IPS-15b (cell line): ENCODE measurements around the gene SIX2.

Experiments
- H3K27me3 ChIP-seq: one replicate; pipeline ENCODE4 v1.6.1; 2013; ENCODE audit warnings: low read length; ENCODE audit not compliant: control insufficient read depth, insufficient read depth
- H3K36me3 ChIP-seq: one replicate; pipeline ENCODE4 v1.6.1; 2013; ENCODE audit warnings: low read length; ENCODE audit not compliant: control insufficient read depth, insufficient read depth
- H3K4me1 ChIP-seq: one replicate; pipeline ENCODE4 v1.6.1; 2013; ENCODE audit warnings: mild to moderate bottlenecking, low read length; ENCODE audit not compliant: control insufficient read depth, insufficient read depth
- H3K4me3 ChIP-seq: one replicate; pipeline ENCODE4 v1.5.1; 2013; ENCODE audit warnings: low read depth, low read length
- H3K9ac ChIP-seq: one replicate; pipeline ENCODE4 v1.6.1; 2013; ENCODE audit warnings: low read depth, mild to moderate bottlenecking, low read length
- H3K9me3 ChIP-seq: one replicate; pipeline ENCODE4 v1.6.1; 2013; ENCODE audit warnings: mild to moderate bottlenecking, low read length; ENCODE audit not compliant: control insufficient read depth, insufficient read depth

The SIX2 gene

DNA sequence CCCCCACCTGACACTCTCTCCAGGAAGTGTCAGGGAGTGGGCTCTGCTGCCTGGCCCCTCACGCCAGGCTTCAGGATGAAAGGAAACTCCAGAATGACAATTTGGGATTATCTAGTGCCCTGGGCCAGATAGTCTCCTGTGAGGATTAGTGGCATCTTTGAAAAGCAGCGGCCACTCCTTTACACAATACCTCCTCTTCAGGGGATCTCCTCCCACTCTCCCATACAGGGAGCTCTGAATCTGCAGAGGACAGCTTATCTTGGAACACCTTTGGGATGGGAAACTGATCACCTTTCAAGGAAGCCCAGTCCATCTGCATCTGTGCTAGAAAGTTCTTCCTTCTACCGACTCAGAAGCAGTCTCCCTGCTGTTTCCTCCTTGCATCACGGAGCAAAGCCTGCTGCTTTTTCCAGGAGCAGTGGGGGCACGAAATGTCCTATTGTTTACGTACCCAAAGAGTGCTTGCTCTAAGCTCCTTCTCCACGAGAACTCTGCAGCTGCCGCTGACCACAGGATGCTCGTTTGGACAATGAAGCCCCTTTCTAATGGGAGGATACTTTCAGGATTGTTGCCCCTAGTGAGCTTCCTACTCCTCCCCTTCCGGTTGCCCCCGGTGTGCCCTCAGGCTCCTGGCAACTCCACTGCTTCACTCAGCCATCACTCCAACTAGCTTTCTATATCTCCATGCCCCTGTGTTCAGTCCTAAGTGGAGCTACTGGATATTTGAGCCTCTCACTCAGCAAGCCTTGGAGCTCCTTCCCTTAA is 36.3 kb downstream of the SIX2 start:
- Histone ChIP-seq H3K9me3 (no peaks in the 10 kb centered on the region), H3K27me3 (peaks cover 32% of the 10 kb centered on the region), H3K4me3 (no peak overlapping the region), H3K36me3 (no peaks in the 10 kb centered on the region), H3K9ac (no peak overlapping the region), H3K4me1 (peaks cover 7% of the 10 kb centered on the region)

DNA sequence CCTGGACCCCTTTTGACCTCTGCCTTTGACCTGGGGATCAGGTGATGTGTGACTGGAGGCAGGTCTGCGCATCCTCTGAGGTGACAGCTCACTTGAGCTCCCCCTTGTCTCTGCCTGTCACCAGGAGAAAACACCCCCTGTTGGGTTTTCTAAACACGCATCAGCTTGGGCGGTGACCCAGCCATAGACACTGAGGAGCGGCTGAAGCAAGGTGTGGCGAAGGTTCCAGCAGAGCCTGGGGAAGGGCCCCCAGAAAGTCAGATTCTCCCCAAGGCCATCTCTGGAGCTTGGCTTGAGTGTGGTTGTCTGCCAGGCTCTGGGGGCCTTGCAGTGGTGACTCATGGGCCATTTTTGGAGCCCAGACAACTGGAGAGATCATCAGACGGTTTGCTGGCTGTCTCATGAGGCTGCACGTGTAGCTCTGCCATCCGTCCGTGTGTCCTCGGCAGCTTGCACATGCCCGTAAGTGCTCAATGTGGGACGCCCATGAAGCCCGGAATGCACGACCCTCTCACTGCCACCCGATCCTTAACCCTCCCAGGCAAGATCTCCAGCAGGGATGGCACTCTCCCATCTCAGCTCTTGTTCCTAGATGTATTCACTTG is 38.3 kb downstream of the SIX2 start:
- no peak overlapping the region for H3K9ac ChIP-seq
- peaks cover 18% of the 10 kb centered on the region for H3K27me3 ChIP-seq
- no peaks in the 10 kb centered on the region for H3K9me3 ChIP-seq
- peaks cover 7% of the 10 kb centered on the region for H3K4me1 ChIP-seq
- H3K4me3 ChIP-seq, result no peak overlapping the region
- H3K36me3 ChIP-seq, result no peaks in the 10 kb centered on the region

DNA sequence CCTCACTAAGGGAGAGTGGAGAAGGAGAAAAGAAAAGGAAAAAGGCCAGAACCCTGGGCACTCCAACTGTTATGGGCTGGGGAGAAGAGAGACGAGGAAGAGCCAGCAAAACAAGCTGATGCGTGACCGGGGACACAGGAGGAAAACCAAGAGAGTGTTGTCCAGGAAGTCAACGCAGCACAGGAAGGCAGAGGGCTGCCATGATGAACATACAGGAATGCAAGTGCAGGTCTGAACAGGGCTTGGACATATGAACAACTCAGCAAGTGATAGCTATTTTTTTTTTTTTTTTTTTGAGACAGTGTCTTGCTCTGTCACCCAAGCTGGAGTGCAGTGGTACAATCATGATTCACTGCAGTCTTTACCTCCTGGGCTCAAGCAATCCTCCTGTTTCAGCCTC is 39.3 kb downstream of the SIX2 start:
- no peak overlapping the region for H3K9ac ChIP-seq
- H3K9me3 ChIP-seq, result no peaks in the 10 kb centered on the region
- H3K4me1 ChIP-seq, result peaks cover 7% of the 10 kb centered on the region
- peaks cover 16% of the 10 kb centered on the region for H3K27me3 ChIP-seq
- H3K36me3 ChIP-seq, result no peaks in the 10 kb centered on the region
- H3K4me3 ChIP-seq, result no peak overlapping the region

DNA sequence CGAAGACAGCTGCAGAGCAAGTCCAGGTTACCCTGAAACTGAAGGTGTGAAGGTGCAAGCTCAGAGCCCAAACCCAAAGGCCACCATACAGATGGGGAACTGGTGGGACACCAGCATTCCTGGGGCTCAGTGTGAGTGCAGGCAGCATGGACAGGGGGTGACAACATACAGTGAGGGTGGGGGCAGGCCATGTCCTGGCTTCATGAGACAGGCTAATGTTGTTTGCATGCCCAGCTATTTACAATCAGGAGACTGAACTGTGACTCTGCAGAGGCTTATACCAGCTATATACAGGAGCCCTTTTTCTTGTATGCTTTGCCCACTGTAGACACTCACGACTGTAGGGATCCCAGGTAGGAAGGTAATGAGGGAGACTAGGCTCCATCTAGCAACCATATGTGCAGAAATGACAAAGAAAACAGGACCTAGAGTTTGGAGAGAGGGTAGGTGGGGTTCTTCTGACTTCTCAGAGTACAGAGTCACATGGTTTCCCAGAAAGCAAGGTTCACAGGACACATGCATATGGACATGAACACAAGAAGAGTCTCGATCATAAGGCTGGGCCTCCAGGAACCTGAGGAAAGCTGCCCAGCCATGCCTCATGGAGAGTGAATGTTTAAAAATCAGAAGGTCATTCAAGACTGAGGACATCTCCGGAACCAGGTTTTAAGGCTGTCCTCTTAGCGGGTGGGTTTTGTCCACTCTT is 41.4 kb downstream of the SIX2 start:
- Histone ChIP-seq H3K9me3 (no peaks in the 10 kb centered on the region), H3K9ac (no peak overlapping the region), H3K36me3 (no peaks in the 10 kb centered on the region), H3K27me3 (peaks cover 13% of the 10 kb centered on the region), H3K4me1 (peaks cover 4% of the 10 kb centered on the region), H3K4me3 (no peak overlapping the region)

DNA sequence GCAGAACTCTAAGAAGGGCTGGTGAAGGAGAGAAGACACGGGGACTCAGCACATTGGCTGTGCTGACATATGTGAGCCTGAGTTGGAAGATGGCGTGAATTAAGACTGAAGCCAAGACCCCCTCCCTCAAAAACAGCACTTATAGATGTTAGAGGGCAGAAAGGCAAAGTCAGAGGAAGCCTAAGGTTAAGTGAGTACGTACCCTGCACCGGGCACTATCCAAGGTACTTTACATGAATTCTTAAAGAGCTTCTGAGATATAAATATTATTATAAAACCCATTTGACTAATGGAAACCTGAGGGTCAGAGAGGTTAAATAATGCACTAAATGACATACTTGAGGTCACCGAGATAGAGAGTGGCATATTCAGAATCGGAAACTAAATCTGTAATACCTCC is 42.2 kb downstream of the SIX2 start:
- H3K36me3 ChIP-seq, result no peaks in the 10 kb centered on the region
- H3K4me1 ChIP-seq, result no peaks in the 10 kb centered on the region
- H3K27me3 ChIP-seq, result peaks cover 11% of the 10 kb centered on the region

DNA sequence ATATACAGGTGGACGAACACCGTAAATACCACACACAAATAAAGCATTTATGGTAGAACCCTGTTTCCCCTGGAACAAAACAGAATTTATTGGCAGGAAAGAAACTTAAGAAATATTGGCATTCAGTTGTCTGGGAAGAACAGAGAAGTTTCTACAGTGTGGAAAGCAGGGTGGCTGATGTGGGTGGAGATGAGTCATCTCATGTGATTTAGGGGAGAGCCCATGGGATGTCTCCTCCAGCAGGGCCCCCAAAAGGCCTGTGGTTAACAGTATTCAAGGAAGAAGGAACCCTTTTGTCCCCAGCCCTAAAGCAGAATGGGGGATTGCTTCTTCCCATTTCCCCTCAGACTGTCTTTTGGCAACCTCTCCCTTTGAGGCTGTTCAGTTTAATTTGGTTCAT is 43.6 kb downstream of the SIX2 start:
- peaks cover 12% of the 10 kb centered on the region for H3K27me3 ChIP-seq
- no peak overlapping the region for H3K4me3 ChIP-seq
- H3K4me1 ChIP-seq, result no peaks in the 10 kb centered on the region
- no peaks in the 10 kb centered on the region for H3K9me3 ChIP-seq
- H3K9ac ChIP-seq, result no peak overlapping the region
- no peaks in the 10 kb centered on the region for H3K36me3 ChIP-seq

More for the DNA sequence above, 42.2 kb downstream of the SIX2 start:
- no peak overlapping the region for H3K9ac ChIP-seq
- H3K4me3 ChIP-seq, result no peak overlapping the region
- no peaks in the 10 kb centered on the region for H3K9me3 ChIP-seq

DNA sequence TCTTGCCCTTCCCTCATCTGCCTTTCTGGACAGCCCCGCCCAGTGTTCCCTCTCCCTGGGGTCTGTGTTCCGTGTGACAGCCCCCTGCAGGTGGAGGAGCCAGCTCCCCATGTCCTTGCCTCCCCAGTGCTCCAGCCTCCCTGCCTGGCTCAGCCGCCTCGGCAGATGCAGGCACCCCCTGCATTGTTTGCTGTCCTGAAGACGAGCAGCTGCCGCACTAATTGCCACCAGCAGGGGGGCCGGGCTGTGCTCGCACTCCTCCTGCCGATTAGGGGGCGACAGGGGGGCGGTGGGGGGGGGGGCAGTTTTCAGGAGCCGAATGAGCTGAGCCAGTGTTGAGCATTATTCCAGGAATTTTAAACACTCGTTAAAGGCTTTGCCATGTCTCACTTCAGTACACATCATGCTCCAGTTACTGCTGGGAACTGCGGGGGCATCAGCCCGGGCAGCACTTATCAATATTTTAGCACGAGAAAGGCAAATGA is 44.5 kb downstream of the SIX2 start:
- no peaks in the 10 kb centered on the region for H3K4me1 ChIP-seq
- H3K9me3 ChIP-seq, result no peaks in the 10 kb centered on the region
- H3K36me3 ChIP-seq, result no peaks in the 10 kb centered on the region
- no peak overlapping the region for H3K4me3 ChIP-seq
- no peak overlapping the region for H3K9ac ChIP-seq
- peaks cover 12% of the 10 kb centered on the region for H3K27me3 ChIP-seq

DNA sequence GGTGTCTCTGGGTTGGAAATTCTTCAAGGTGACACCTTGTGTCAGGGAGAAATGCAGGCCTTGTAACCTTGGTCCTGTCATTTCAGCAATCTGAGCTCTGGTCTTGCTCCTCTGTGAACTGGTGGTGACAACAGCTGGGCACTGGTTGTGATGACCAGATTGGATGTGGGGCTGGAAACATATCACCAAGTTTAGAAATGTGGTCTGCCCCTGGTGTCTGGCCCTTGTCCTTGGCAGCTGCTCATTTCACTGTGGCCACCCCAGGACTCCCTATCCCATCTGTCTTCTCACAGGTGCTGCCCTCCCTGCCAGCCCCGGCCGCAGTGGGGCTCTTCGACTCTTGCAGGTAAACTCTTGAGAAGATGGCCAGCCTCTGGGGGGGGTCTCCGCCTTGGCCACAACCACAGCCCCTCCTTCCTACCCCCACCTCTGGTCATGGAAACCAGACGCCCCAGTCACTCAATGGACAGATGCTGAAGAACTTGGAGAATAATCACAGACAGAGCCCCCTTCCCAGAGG is 47.0 kb downstream of the SIX2 start:
- H3K9ac ChIP-seq, result no peak overlapping the region

DNA sequence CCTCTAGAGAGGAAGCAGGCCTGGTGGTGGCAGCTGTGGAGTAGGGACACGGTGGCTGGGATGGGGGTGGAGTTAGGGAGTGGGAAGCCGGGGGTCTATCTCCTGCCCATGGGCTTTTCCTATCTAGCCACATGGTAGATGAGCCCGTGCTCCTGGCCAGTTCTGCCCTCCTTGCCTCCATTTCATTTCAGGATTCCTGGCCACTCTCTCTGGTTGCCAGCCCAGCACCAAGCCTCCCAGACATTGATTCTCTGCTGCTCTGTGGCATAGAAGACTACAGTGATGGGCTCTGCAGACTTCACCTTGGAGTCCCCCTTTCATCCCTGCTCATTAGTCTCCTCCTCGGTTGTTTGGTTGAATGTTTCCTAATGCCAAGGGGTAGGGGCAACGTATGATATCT is 48.4 kb downstream of the SIX2 start:
- H3K4me3 ChIP-seq, result no peak overlapping the region
- H3K4me1 ChIP-seq, result peaks cover 2% of the 10 kb centered on the region
- H3K9ac ChIP-seq, result no peak overlapping the region
- H3K27me3 ChIP-seq, result peaks cover 36% of the 10 kb centered on the region
- H3K36me3 ChIP-seq, result no peaks in the 10 kb centered on the region
- H3K9me3 ChIP-seq, result no peaks in the 10 kb centered on the region

More for the DNA sequence above, 47.0 kb downstream of the SIX2 start:
- H3K4me1 ChIP-seq, result no peaks in the 10 kb centered on the region
- H3K4me3 ChIP-seq, result no peak overlapping the region
- peaks cover 23% of the 10 kb centered on the region for H3K27me3 ChIP-seq
- no peaks in the 10 kb centered on the region for H3K36me3 ChIP-seq
- H3K9me3 ChIP-seq, result no peaks in the 10 kb centered on the region

DNA sequence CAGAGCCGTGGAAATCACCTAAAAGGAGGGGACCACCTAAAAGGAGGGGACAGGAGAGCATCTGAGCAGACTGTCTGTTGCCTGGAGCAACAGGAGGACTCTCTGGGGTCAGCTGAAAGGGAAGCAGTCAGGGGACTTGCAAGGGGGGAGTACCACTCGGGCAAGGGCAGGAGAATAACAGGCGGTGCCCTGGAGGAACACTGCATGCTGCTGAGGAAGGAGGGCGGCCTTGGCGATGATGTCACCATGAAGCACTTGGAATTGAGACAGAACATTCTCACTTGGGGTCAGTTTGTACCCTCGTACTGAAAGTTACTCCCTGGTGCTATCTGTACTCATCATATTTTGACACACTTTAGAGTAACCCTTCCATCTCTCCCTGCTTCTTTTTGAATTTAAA is 49.4 kb downstream of the SIX2 start:
- peaks cover 46% of the 10 kb centered on the region for H3K27me3 ChIP-seq
- no peak overlapping the region for H3K9ac ChIP-seq
- no peak overlapping the region for H3K4me3 ChIP-seq
- H3K4me1 ChIP-seq, result peaks cover 2% of the 10 kb centered on the region
- no peaks in the 10 kb centered on the region for H3K36me3 ChIP-seq
- H3K9me3 ChIP-seq, result no peaks in the 10 kb centered on the region

DNA sequence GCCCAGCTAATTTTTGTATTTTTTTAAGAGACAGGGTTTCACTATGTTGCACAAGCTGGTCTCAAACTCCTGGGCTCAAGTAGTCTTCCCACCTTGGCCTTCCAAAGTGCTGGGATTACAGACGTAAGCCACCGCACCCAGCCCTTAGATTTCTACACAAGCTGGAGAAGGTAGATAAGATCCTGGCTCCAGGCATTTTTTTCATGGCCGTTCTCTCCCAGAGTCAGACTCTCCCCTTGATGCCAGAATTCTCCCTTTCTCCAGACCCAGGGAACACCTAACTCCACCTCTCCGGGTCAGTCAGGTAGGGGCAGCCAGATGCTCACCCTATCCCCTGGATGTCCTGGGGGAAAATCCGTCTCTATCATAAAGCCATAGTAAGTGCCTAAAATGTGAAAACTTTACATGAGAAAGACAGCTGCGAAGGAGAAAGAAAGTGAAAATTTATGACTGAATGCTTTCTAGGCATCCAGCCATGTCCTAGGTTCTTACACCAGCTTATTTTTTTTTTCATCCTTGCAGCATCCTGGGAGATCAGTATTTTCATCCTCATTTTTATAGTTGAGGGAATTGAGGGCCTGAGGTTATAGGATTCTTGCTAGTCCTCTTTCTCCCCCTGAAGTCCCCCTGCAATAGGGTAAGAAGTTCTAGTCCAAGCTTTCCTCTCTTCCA is 51.5 kb downstream of the SIX2 start:
- H3K27me3 ChIP-seq, result peaks cover 65% of the 10 kb centered on the region

More for the DNA sequence above, 51.5 kb downstream of the SIX2 start:
- Histone ChIP-seq H3K4me1 (peaks cover 4% of the 10 kb centered on the region), H3K4me3 (no peak overlapping the region), H3K9me3 (no peaks in the 10 kb centered on the region), H3K9ac (no peak overlapping the region), H3K36me3 (no peaks in the 10 kb centered on the region)
